ENCODE data around the gene WDR88.
"Not testable (repeated sequence)": the region's sequence is repeated elsewhere in the genome, so short reads cannot be mapped to it uniquely, and the experiment has no call there.

The WDR88 gene

GRCh38 chr19:33214596-33214995 is 82.7 kb downstream of the WDR88 start:
- DNase-seq = no peak

DNA sequence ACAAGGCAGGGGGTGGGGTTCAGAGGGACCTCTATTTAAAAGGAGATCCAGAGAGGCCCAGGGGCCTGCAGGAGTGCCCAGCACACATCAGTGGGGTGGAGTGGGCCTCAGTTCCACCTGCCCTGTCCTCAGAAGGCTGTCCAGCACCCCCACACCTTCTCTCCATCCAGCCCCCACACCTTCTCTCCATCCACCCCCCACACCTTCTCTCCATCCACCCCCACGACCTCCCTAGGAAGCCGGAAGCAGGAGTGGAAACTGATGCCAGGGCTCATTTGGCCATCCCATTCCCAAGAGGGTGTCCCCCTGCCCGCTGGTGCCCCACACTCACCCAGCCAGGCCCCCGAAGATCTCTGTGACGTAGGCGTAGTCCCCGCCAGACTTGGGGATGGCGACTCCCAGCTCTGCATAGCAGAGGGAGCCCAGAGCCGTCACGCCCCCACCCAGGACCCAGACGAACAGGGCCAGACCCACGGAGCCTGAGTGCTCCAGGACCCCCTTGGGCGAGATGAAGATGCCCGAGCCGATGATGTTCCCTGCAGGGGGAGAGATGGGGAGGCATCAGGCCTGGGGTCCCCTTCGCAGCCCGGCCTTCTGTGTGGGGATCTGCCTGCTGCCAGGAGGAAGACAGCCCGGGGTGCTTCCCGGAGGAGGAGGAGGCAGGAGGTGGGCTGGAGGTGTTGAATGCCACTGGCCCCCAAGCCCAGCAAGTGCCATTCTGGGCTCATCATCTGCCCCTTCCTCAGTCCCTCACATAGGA is 83.7 kb downstream of the WDR88 start:
- DNase-seq = no peak

DNA sequence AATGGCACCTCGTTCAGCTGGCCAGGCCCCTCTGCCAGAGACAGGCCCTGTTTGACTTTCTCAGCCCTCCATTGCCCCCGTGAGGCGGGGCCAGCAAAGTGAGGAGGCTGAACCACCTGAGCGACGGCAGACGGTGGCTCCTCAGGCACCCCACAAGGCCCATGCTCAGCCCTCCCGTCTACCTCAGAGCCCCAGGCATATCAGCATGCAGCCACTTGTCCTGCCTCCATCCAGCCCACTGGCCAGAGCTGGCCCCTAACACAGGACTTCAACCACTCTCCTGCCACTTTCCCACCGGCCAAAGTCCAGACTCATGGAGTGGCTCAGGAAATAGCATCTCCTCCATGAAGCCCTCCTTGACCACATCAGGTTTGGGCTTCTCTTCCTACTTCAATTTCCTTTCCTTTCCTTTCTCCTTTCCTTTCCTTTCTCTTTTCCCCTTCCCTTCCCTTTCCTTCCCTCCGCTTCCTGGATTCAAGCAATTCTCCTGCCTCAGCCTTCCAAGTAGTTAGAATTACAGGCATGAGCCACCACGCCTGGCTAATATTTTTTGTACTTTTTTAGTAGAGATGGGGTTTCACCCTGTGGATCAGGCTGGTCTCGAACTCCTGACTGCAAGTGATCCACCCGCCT is 84.4 kb downstream of the WDR88 start:
- DNase-seq = no peak

DNA sequence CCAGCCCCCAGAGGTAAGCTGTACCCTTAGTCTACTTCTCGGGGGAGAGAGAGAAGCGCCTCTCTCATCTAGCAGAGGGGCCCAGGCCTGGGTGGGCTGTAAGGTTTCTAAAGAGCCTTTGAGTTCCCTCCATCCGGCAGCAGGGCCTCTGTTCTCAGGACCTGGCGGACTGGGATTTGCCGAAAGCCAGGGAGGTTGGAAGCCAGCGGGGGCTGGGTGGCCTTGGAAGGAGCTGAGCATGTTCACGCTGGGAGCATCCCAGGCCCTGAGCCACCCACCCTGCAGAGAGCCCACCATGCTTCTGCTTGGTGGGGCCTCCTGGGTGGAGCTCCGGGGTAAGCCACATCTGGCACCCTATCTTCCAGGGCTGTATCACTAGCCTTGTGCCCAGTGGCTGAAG is 86.0 kb downstream of the WDR88 start:
- no peak for DNase-seq

- DNase-seq = no peak
These were observed 87.4 kb downstream of the WDR88 start for GRCh38 chr19:33219261-33219815.

- no peak for DNase-seq
These were observed 88.2 kb downstream of the WDR88 start for GRCh38 chr19:33220115-33220514.

- DNase-seq = no peak
These were observed 88.8 kb downstream of the WDR88 start for GRCh38 chr19:33220735-33221134.

DNA sequence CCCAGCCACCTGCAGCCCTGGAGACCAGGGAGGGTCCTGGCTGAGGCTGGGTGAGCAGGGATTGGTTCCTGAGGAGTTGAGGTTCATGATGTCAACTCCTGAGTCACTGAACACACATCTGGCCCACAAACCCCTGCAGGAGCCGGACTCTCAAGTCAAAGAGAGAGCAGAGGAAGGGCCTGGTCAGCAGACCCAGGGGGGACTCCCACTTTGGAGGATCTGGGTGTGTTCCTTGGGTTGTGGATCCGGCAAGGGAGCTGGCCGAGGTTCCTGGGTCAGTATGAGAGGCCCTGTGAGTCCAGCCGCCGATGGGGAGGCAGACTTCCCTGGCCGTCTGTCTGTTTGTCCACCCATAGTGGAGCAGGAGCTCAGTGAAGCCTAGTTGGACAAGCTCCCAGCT is 89.7 kb downstream of the WDR88 start:
- DNase-seq = no peak

- not testable (repeated sequence) for DNase-seq
These were observed 90.3 kb downstream of the WDR88 start for GRCh38 chr19:33222255-33222654.

- no peak for DNase-seq
These were observed 93.0 kb downstream of the WDR88 start for GRCh38 chr19:33224694-33225457.
